ENCODE measurements around the gene PPP2R3C. TPM values are rescaled to one million over a fixed set of nuclear protein-coding genes. Genes with fewer than 3 reads are reported as not detected.

PPP2R3C gene
- total and polyA plus RNA-seq, 2 of the 13 experiments (the other 11 are each of a cell fraction or from before 2014, with no cell fraction given) = 63.4 to 102 TPM

GRCh38 chr14:35134329-35135123 is 12.7 kb upstream of the PPP2R3C start (continued):
- TF ChIP-seq ZNF138 (CRISPR knock-in tag; IDR thresholded peaks at IDR 0.05; ENCODE audit: low read depth) (0 out of 2 replicates have a peak, but pooled peaks have one; percentile 42), NR2C2 (CRISPR knock-in tag; IDR thresholded peaks at IDR 0.05; ENCODE audit: borderline replicate concordance) (no peak), ZNF501 (CRISPR knock-in tag; IDR thresholded peaks at IDR 0.05) (0 out of 2 replicates have a peak, but pooled peaks have one; percentile 30), ZNF570 (CRISPR knock-in tag; IDR thresholded peaks at IDR 0.05; ENCODE audit: borderline replicate concordance) (0 out of 2 replicates have a peak, but pooled peaks have one; percentile 40), ATF7 (IDR thresholded peaks at IDR 0.05) (no peak), ATF7 (CRISPR knock-in tag; IDR thresholded peaks at IDR 0.05) (peak; percentile 69; the same call in 1 of the 2 replicates), HNF1B (CRISPR knock-in tag; IDR thresholded peaks at IDR 0.05) (0 out of 2 replicates have a peak, but pooled peaks have one; percentile 14), ZNF563 (CRISPR knock-in tag; IDR thresholded peaks at IDR 0.05) (no peak), ZNF383 (CRISPR knock-in tag; IDR thresholded peaks at IDR 0.05; ENCODE audit: borderline replicate concordance) (0 out of 2 replicates have a peak, but pooled peaks have one; percentile 82), ZNF678 (CRISPR knock-in tag; IDR thresholded peaks at IDR 0.05) (peak; percentile 78; the same call in 1 of the 2 replicates)
- TF ChIP-seq, protein P1, sequence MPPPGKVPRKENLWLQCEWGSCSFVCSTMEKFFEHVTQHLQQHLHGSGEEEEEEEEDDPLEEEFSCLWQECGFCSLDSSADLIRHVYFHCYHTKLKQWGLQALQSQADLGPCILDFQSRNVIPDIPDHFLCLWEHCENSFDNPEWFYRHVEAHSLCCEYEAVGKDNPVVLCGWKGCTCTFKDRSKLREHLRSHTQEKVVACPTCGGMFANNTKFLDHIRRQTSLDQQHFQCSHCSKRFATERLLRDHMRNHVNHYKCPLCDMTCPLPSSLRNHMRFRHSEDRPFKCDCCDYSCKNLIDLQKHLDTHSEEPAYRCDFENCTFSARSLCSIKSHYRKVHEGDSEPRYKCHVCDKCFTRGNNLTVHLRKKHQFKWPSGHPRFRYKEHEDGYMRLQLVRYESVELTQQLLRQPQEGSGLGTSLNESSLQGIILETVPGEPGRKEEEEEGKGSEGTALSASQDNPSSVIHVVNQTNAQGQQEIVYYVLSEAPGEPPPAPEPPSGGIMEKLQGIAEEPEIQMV (CRISPR knock-in tag; IDR thresholded peaks at IDR 0.05; ENCODE audit: low read depth) = 0 out of 2 replicates have a peak, but pooled peaks have one; percentile 59
- TF ChIP-seq, protein P2, sequence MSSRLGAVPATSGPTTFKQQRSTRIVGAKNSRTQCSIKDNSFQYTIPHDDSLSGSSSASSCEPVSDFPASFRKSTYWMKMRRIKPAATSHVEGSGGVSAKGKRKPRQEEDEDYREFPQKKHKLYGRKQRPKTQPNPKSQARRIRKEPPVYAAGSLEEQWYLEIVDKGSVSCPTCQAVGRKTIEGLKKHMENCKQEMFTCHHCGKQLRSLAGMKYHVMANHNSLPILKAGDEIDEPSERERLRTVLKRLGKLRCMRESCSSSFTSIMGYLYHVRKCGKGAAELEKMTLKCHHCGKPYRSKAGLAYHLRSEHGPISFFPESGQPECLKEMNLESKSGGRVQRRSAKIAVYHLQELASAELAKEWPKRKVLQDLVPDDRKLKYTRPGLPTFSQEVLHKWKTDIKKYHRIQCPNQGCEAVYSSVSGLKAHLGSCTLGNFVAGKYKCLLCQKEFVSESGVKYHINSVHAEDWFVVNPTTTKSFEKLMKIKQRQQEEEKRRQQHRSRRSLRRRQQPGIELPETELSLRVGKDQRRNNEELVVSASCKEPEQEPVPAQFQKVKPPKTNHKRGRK (CRISPR knock-in tag; IDR thresholded peaks at IDR 0.05) = no peak
